Thymus (tissue), 11 donors: Measurements from ENCODE around the gene PHC1. TPM values are rescaled to one million over a fixed set of nuclear protein-coding genes. Genes with fewer than 3 reads are reported as not detected.
"Not testable (repeated sequence)": the region's sequence is repeated elsewhere in the genome, so short reads cannot be mapped to it uniquely, and the experiment has no call there.

Experiments
- DNase-seq, 9 donors: peaks; one replicate each; pipeline ENCODE4 v3.0.0-alpha.2; 2013; ENCODE audit warnings: low spot score in 9 of 9, low read depth in 6 of 9, missing footprints in 1 of 9
- H3K27ac ChIP-seq, 2 donors: one replicate each; pipeline ENCODE4 v1.5.1; 2013; ENCODE audit warnings: control low read depth in 1 of 2, low read depth in 1 of 2, low read length in 1 of 2, mild to moderate bottlenecking in 1 of 2, moderate library complexity in 1 of 2
- H3K27me3 ChIP-seq, 2 donors: one replicate each; pipeline ENCODE4 v1.5.1; 2013; ENCODE audit warnings: low read length in 1 of 2; ENCODE audit not compliant: control insufficient read depth in 2 of 2, insufficient read depth in 1 of 2
- H3K36me3 ChIP-seq, 2 donors: one replicate each; pipeline ENCODE4 v1.5.1; 2013; ENCODE audit warnings: low read length in 1 of 2, mild to moderate bottlenecking in 1 of 2, moderate library complexity in 1 of 2; ENCODE audit not compliant: control insufficient read depth in 2 of 2, insufficient read depth in 2 of 2
- H3K4me1 ChIP-seq, 2 donors: one replicate each; pipeline ENCODE4 v1.5.1; 2013; ENCODE audit warnings: low read length in 2 of 2; ENCODE audit not compliant: control insufficient read depth in 2 of 2, insufficient read depth in 2 of 2
- H3K4me3 ChIP-seq, 2 donors: one replicate each; pipeline ENCODE4 v1.5.1; 2013; ENCODE audit warnings: low read length in 2 of 2, control low read depth in 1 of 2, mild to moderate bottlenecking in 1 of 2
- H3K9me3 ChIP-seq, 2 donors: one replicate each; pipeline ENCODE4 v1.5.1; 2013; ENCODE audit warnings: low read length in 1 of 2, mild to moderate bottlenecking in 1 of 2; ENCODE audit not compliant: control insufficient read depth in 2 of 2, insufficient read depth in 1 of 2
- WGBS: extraction: QIAGEN DNeasy Blood & Tissue Kit; methylation state at CpG from one replicate; pipeline ENCODE4 v1.1.7; 2013; 5-methylcytosine and 5-hydroxymethylcytosine counted together
- polyA plus RNA-seq: library from polyadenylated mRNA; stranded (reverse); fragments of 200-250 nt; gene quantifications from one replicate; pipeline ENCODE4 v1.2.3, GENCODE V29; 2013
- total RNA-seq: library from RNA; stranded (reverse); fragments of 120-200 nt; gene quantifications from one replicate; pipeline ENCODE4 v1.2.4, GENCODE V29; 2013
- donor health status: healthy.

Gene PHC1
- total and polyA plus RNA-seq, 2 donors: 21.4 to 73.2 TPM

- no peaks in the 10 kb centered on the region for H3K4me1 ChIP-seq
- H3K27me3 ChIP-seq: no peaks in the 10 kb centered on the region
- DNase-seq: no peak
- H3K4me3 ChIP-seq: no peak overlapping the region
- H3K27ac ChIP-seq: no peak overlapping the region
- 91% methylated on average over 4 of the region's 4 CpGs for WGBS
- no peaks in the 10 kb centered on the region for H3K9me3 ChIP-seq
- no peaks in the 10 kb centered on the region for H3K36me3 ChIP-seq
These were observed 27.0 kb upstream of the PHC1 start for GRCh38 chr12:8887285-8887715.

- Histone ChIP-seq H3K27ac (no peak overlapping the region), H3K4me3 (peak overlapping the region; percentile 54 to 56), H3K27me3 (no peaks in the 10 kb centered on the region), H3K4me1 (no peaks in the 10 kb centered on the region), H3K36me3 (no peaks in the 10 kb centered on the region), H3K9me3 (no peaks in the 10 kb centered on the region)
- 36% methylated on average over 14 of the region's 14 CpGs for WGBS
- peak; percentile 43 to 85 (median 69) for DNase-seq
These were observed 23.8 kb upstream of the PHC1 start for GRCh38 chr12:8890313-8891085.

- H3K9me3 ChIP-seq: peaks cover 0 to 3% of the 10 kb centered on the region in 2 donors
- over 99% methylated on average over 3 of the region's 3 CpGs for WGBS
- no peak overlapping the region for H3K27ac ChIP-seq
- H3K4me3 ChIP-seq: no peak overlapping the region
- no peaks in the 10 kb centered on the region for H3K27me3 ChIP-seq
- no peaks in the 10 kb centered on the region for H3K36me3 ChIP-seq
- no peak for DNase-seq
- no peaks in the 10 kb centered on the region for H3K4me1 ChIP-seq
These were observed 22.3 kb upstream of the PHC1 start for GRCh38 chr12:8891976-8892375.

- peaks cover 0 to 3% of the 10 kb centered on the region in 2 donors for H3K9me3 ChIP-seq
- H3K27ac ChIP-seq: no peak overlapping the region
- H3K36me3 ChIP-seq: no peaks in the 10 kb centered on the region
- DNase-seq: peak in 1 of 9 donors; percentile 25
- H3K4me1 ChIP-seq: no peaks in the 10 kb centered on the region
- H3K27me3 ChIP-seq: no peaks in the 10 kb centered on the region
- no peak overlapping the region for H3K4me3 ChIP-seq
These were observed 19.9 kb upstream of the PHC1 start for GRCh38 chr12:8894378-8894777.

GRCh38 chr12:8894986-8895385, 19.3 kb upstream of the PHC1 start:
- H3K4me1 ChIP-seq: no peaks in the 10 kb centered on the region
- H3K9me3 ChIP-seq: peaks cover 0 to 3% of the 10 kb centered on the region in 2 donors
- no peaks in the 10 kb centered on the region for H3K36me3 ChIP-seq
- no peak for DNase-seq
- H3K27ac ChIP-seq: no peak overlapping the region
- WGBS: 96% methylated on average over 1 of the region's 1 CpG
- no peak overlapping the region for H3K4me3 ChIP-seq
- no peaks in the 10 kb centered on the region for H3K27me3 ChIP-seq

- peaks cover 0 to 3% of the 10 kb centered on the region in 2 donors for H3K9me3 ChIP-seq
- no peaks in the 10 kb centered on the region for H3K27me3 ChIP-seq
- H3K27ac ChIP-seq: no peak overlapping the region
- H3K4me1 ChIP-seq: no peaks in the 10 kb centered on the region
- H3K36me3 ChIP-seq: no peaks in the 10 kb centered on the region
- DNase-seq: no peak
- no peak overlapping the region for H3K4me3 ChIP-seq
- WGBS: 95% methylated on average over 7 of the region's 7 CpGs
These were observed 17.2 kb upstream of the PHC1 start for GRCh38 chr12:8897081-8897480.

GRCh38 chr12:8899830-8900229, 14.5 kb upstream of the PHC1 start:
- Histone ChIP-seq H3K36me3 (no peaks in the 10 kb centered on the region), H3K27me3 (no peaks in the 10 kb centered on the region), H3K9me3 (peaks cover 0 to 3% of the 10 kb centered on the region in 2 donors), H3K4me1 (no peaks in the 10 kb centered on the region), H3K4me3 (no peak overlapping the region), H3K27ac (no peak overlapping the region)
- 80% methylated on average over 6 of the region's 6 CpGs for WGBS
- no peak for DNase-seq

- not testable (repeated sequence) for H3K27ac ChIP-seq, H3K4me1 ChIP-seq, H3K36me3 ChIP-seq, H3K9me3 ChIP-seq, H3K4me3 ChIP-seq, DNase-seq, H3K27me3 ChIP-seq
- 35% methylated on average over 5 of the region's 5 CpGs for WGBS
These were observed 11.6 kb upstream of the PHC1 start for GRCh38 chr12:8902703-8903102.

- Histone ChIP-seq H3K4me1 (no peaks in the 10 kb centered on the region), H3K9me3 (no peaks in the 10 kb centered on the region), H3K4me3 (no peak overlapping the region), H3K27me3 (no peaks in the 10 kb centered on the region), H3K27ac (no peak overlapping the region), H3K36me3 (no peaks in the 10 kb centered on the region)
- WGBS: 91% methylated on average over 3 of the region's 3 CpGs
- DNase-seq: no peak
These were observed 10.7 kb upstream of the PHC1 start for GRCh38 chr12:8903646-8904045.
